DMS79 (cell line): ENCODE results near the gene THAP4.
"Not testable (repeated sequence)": the region's sequence is repeated elsewhere in the genome, so short reads cannot be mapped to it uniquely, and the experiment has no call there.

ENCODE experiments used
- DNase-seq: peaks from one replicate; lab custom pipeline; 2025; lab: John Stamatoyannopoulos, UW

THAP4 gene

DNA sequence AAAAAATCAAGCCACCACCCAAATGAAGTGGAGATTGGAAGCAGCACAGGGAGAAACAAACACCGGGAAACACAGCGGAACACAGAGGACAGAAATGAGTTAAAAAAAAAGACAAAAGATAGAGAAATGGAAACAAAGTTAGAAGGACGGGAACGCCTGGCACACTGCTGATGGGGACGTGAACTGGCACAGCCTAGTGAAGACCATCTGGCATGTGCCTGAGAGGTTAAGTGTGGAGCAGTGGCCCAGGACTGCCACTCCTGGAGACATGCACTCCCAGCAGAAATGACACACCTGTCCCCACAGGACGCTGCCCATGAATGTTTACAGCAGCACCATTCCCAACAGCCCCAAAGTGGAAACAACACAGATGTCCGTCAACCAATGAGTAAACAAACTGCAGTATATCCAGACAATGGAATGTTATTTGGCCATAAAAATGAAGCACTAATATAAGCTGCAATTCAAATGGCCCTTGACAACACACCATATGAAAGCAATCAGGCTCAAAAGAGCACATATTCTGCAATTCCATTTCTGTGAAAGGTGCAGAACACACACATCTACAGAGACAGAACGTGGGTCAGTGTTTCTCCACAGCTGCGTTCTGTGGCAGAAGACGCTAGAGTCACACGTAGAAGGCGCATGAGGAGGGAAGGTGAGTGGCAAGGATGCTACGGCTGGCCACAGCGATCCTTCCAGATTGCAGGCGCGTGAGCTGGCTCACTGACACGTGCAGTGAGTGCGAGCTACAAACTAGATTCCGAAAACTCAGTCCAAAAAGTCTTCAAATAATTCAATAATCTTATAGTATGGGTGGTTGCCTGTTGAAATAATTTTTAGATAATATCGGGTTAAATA is 24.6 kb downstream of the THAP4 start:
- peak; percentile 78 for DNase-seq

DNA sequence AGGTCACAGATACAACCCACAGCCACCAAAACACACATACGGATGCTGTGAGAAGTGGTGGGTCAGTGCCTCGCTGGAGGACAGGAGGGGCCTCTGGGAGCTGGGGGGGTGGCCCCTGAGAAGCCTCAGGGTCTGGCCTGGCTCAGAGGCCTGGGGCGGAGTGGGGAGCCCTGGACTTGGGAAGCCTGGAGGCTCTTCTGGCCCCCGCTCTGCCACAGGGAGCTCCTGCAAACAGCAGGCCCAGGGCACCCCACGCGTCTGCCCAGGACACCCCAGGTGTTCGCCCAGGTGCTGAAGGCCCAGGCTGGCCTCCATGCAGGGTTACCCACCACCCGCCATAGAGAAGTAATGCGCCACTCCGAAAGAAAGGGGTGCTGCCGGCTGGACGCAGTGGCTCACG is 25.9 kb downstream of the THAP4 start:
- no peak for DNase-seq

DNA sequence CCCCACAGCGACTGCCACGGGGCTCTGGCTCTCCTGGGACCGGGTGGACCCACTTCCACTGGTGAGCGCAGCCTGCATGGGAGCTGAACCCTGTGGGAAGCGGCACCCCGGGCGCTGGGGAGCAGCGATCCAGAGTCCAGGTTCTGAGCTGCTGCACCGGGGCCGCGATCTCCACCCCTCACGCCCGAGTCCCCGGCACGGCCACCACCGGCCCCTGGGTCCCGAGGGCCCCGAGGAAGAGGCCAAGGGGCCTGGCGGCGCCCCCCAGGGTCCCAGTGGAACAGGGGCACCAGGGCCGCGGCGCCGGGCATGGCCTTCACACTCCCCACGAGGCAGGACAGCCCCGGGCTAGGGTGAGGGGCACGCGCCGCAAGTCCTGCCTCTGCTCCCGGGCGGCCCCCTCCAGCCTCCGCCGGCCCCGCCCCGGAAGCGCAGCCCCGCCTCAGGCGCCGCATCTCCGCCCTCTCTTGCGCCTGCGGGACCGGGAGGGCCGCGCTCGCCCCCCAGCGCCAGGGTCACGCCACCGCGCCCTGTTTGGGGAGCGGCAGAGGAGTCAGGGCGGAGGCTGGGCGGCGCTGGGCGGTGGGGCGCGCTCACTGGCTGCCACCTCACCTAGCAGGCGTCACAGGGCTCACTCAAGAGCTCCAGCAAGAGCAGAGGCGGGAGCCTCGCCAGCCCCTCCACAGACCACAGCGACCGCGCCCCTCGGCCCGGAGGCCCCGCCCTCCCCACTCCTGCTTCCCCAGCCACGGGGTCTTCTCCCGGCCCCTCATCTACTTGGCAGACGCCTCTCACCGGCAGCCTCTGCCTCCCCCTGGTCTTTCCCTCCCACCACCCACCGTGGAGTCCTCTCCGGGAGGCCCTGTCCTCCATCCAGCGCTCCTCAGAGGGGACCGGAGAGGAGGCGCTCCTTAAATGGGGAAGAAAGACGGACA is 26.8 kb downstream of the THAP4 start:
- peak; percentile 74 for DNase-seq

DNA sequence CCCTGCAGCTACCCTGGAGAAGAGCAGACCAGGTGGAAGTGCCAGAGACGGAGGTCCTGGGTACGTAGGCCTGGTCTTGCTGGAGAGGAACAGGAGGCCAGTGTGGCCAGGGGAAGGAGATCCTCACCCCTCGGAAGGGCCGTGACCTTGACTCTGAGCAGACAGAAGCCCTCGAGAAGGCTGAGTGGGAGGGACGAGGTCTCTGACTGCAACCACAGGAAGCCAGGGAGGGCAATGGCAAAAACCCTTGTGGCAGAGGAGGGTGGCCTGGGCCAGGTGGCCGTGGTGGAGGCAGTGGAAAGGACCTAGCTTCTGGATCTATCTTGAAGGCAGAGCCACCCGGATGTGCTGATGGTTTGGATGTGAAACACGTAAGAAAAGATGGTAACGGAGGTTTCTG is 28.1 kb downstream of the THAP4 start:
- DNase-seq: no peak

DNA sequence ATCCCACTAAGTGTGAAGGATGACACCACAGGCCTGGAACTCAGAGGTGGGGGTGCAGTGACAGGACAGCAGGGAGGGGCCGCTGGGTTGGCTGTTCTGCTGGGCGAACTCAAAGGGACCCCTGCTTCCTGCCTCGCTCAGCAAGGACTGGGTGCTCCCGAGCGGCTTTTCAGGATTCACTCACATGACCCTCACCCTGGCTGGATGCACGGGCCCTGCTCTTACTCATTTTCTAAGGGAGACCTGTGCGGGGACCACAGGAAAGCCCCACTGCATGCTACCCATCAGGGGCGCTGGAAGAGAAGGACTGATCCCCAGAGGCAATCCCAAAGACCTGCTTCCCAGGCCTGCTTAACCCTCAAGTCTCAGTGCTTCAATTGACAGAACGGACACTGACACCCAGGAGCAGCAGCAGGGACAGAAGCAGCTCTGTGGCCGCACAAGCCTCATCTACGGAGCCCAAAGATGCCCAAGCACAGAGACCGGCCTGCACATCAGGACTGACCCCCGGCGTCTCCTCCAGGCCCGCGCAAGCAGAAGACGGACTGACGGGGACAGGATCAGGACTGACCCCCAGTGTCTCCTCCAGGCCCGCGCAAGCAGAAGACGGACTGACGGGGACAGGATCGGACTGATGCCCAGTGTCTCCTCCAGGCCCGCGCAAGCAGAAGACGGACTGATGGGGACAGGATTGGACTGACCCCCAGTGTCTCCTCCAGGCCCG is 29.6 kb downstream of the THAP4 start:
- no peak for DNase-seq

DNA sequence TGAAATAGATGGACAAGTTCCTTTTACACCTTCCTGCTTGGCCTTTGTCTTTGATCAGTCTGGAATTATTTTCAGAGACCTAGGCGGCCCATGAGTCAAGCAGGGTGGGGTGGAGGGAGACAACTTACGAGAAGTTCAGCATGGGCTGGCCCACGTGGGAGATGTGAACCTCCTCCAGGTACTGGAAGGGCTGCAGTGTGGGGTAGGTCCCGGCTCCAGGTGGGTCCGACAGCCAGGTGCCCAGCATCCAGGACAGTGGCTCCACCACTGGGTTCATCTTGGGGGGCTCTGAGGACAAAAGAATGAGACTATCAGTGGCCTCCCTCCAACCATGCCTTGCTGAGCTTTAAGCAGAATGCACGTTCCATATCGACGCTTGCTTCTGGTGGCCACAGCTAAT is 30.8 kb downstream of the THAP4 start:
- DNase-seq: no peak

DNA sequence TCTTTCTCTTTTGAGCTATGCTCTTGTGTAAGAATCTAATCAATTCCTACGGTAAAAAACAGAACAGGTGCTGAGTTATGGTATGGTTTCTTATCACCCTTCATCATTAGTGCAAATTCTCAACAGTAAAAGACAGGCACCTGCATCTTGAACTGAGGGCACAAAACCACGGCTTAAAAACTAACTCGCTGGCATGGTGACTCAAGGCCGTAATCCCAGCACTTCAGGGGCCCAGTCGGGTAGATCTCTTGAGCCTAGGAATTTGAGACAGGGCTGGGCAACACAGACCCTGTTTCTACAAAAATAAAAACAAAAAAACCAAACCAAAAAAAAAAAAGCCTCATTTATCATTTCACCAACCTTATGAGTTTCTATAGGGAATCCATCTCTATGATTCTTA is 33.3 kb downstream of the THAP4 start:
- DNase-seq: no peak

DNA sequence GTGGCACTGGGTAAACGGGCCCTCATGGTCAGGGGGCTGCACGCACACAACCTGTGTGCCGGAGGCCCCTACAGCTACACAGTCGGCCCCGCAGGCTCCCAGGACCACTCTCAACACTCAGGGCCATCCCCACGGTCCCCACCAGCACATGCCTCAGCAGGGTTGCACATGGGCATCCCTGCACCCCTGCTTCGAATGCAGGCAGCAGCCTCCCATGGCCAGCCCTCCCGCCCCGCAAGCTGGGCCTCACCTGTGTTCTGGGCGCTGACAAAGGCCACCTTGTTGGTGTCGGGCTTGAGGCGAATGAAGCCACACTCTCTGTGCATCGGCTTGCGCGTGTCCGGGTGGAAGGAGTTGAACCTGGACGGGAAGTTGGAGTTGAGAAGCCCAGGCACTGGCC is 34.2 kb downstream of the THAP4 start:
- no peak for DNase-seq

DNA sequence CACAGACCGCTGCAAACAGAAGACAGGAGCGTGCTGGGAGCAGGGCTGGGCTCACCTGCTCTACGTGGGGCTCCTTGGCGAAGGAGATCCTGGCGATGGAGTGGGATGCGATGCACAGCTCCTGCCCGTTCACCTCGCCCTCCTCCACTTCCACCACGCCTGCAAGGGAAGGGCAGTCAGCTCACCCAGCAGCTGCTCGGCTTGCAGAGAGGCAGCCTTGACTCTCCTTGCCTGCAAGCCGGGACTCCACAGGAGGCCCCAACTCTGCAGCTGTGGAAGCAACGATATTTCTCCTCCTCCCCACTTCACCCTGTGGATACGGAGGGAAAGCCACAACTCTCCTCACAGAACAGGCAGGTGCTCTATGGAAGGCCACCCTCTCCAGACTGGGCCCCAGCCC is 35.1 kb downstream of the THAP4 start:
- no peak for DNase-seq

DNA sequence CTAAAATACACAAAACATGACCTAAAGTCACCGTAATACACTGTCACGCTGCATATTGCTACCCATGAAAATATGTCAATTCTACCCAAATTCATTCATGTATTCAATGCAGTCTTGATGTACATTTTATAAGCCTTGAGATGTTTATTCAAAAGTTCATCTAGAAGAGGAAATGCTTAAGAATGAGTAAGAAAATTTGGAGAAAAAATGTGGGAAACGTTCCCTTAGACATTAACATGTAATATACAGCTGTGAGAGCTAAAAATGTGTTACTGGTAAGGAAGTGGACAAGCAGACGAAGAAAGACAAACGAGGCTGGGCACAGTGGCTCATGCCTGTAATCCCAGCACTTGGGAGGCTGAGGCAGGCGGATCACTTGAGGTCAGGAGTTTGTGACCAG is 37.3 kb downstream of the THAP4 start:
- DNase-seq: no peak

DNA sequence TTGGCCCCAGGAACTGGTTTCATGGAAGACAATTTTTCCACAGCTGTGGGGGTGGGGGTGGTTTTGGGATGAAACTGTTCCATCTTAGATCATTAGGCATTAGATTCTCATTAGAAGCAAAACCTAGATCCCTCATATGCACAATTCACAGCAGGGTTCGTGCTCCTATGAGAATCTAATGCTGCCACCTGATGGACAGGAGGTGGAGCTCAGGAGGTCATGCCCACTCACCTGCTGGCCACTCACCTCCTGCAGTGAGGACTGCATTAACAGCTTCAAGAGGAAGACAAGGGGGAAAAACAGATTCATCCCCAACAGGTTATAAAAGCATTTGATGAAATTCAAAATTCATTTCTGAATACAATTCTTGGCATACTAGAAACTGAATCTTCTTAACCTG is 38.5 kb downstream of the THAP4 start:
- DNase-seq: no peak

DNA sequence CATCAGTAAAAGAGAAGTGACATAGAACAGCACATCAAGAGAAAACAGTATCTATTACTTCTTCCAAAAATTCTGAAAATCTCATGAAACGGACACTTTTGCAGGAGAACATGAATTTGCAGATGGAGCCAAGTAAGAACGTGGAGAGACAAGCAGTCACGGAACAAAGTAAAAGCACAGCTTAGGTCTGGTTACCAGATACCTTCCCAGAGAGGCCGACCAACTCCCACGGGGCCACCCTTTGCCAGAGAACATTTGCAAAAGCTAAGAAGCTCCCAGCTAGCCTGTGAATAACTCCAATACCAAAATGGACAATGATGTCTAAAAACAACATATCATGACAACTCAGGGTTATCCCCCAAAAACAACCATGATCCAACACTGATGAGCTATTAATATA is 38.9 kb downstream of the THAP4 start:
- no peak for DNase-seq

DNA sequence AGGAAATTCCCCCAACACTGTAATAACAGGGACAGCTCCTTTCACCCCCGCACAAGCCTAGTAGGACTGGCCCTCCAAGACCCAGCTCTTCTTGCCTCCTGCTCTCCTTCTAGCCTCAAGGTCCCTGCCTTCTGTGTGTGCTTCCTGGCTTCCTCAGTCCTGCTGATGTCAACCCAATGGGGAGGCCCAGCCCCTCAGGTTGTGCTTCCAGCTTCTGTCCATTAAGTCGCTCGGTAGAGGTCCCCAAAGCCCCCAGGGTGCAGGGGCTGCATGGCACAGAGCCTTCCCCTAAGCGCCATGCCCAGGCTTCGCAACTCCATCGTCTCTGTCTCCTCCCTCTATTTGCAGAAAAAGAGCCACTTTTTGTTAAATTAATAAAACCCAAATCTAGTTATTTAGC is 39.4 kb downstream of the THAP4 start:
- no peak for DNase-seq

DNA sequence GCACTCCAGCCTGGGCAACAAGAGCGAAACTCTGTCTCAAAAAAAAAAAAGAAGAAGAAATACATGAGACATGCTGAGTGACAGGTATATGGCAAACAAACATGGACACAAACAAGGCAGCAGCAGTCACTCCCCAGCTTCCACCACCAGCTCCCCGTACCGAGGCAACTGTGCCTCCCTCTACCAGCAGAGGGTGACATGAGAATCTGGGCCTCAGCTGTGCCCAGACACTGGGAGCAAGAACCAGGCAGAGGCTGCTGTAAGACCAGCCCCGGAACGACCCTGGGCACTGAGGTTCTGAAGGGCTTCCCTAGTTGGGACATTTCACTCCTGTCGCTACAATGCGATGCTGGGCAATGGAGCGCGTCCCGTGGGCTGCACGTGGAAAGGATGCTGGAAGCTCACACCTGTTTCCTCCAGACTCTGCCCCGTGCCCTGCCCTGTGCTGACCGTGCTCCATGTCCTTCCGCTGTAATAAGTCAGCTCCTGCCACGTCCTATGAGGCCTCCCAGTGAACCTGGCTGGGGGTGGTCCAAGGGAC is 41.3 kb downstream of the THAP4 start:
- no peak for DNase-seq

DNA sequence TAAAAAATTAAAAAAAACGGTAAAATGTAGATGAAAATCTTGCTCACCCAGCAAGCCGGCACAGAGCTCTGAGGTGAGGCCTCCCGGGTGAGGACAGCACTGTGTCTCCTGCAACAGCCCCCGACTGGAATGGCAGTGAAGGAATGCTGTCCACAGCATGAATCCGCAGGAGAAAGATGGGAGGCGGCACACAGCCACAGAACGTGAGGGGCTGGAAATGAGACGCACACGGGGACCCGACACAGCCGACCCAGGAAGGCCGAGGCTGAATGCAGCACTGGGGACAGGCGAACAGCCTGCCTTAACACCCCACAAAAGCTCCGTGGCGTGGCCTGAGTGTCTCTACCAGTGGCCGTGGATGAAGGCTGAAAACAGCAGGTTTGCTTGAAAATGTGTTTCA is 43.7 kb downstream of the THAP4 start:
- DNase-seq: no peak

DNA sequence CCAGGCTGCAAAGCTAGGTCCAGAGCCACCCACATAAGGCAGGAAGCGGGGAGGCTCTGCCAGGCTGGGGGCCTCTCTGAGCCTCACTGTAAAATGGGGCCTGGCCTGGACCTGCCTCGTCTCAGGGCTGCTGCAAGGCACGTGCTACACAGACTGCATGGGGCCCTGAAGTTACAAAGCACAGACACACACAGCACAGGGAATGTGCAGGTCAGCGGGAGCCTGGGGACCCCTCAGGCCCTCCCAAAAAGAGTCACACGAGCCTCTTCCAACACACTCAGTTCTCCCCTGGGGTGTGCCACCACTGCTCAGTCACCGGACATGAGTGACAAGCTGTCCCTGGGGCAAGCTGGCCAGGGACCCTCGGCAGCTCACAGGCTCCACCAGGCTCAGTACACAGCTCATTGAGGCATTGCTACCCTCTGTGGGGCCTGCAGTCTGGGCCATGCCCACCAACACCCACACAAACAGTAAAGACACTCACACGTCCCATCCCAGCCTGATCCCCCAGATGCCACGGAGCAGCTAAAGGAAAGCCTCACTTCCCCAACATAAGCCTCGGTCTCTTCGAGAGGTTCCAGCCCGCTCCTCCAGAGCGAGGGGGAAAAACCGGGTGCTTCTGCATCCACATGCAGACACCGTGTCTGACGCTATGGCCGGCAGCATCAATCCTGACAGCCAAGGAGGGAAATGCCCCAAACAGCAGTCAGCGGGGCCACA is 44.7 kb downstream of the THAP4 start:
- no peak for DNase-seq

DNA sequence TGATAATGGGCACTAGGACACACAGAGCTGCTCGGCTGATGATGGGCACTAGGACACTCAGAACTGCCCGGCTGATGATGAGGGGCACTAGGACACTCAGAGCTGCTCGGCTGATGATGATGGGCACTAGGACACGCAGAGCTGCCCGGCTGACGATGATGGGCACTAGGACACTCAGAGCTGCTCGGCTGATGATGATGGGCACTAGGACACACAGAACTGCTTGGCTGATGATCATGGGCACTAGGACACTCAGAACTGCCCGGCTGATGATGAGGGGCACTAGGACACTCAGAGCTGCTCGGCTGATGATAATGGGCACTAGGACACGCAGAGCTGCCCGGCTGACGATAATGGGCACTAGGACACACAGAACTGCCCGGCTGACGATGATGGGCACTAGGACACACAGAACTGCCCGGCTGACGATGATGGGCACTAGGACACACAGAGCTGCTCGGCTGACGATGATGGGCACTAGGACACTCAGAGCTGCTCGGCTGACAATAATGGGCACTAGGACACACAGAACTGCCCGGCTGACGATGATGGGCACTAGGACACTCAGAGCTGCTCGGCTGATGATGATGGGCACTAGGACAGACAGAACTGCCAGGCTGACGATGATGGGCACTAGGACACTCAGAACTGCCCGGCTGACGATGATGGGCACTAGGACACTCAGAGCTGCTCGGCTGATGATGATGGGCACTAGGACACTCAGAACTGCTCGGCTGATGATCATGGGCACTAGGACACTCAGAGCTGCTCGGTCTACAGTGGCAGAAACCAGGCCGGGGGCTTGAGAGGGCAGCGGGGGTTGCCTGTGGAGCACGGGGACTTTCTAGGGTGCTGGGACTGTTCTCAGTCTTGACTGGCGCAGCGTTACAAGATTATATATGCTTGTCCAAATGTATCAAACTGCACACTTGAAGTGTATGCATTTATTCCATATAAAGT is 46.2 kb downstream of the THAP4 start:
- not testable (repeated sequence) for DNase-seq

DNA sequence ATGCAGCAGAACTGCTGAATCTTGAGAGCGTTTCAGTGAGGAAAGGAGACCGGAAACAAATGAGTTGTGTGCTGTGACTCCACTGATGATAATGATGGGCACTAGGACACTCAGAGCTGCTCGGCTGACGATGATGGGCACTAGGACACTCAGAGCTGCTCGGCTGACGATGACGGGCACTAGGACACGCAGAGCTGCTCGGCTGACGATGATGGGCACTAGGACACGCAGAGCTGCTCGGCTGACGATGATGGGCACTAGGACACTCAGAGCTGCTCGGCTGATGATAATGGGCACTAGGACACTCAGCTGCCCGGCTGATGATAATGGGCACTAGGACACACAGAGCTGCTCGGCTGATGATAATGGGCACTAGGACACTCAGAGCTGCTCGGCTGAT is 47.1 kb downstream of the THAP4 start:
- not testable (repeated sequence) for DNase-seq

DNA sequence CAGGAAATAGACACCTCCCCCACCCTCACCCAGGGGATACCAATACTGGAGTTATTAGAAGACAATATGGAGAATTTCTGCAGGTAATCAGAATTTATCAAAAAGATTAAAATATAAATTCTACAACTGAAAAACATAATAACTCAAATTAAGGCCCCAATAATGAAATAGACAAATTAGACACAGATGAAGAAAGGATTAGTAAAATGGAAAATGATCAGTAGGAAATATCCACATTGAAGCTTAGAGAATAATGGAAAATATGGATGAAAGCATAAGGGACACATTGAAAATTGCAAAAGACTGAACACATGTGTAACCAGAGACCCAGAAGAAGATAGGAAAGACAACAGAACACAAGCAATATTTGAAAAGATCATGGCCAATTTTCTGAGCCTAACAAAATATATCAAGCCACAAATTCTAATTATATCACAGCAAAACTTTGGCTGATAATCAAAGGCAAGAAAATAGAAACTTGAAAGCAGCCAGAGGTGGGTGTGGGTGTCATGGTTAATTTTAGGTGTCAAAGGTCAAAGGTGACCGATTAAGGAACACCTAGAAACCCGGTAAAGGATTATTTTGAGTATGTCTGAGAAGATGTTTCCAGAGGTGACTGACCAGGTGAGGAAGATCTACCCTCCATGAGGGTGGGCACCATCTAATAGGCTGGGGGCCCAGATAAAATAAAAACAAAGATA is 50.2 kb downstream of the THAP4 start:
- DNase-seq: no peak

DNA sequence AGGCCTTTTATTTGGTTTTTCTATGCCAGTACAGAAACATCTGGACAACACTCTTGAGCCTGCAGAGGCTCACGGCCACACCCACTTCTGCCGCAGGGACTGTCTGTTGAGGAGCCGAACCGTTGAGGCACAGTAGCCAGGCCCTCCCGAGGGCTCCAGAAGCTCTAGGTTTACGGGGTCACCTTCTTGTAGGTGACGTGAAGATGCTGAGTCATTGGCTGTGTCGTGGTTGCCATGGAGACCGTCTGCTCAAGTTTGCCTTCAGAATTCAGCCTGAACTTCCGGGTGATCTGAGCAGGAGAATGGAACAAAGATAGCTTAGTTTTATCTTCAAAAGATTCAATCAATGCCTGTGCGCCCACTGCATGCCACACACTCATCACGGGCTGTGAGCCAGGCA is 52.5 kb downstream of the THAP4 start:
- DNase-seq: no peak
